GM19099 (cell line): ENCODE measurements around the gene ITFG1.

ENCODE experiments used
- POLR2A ChIP-seq: IDR thresholded peaks from 3 replicates; pipeline ENCODE4 v1.6.1; 2011; ENCODE audit warnings: low read depth; ENCODE audit not compliant: insufficient read length; ENCODE audit errors: extremely low read depth

The ITFG1 gene

DNA sequence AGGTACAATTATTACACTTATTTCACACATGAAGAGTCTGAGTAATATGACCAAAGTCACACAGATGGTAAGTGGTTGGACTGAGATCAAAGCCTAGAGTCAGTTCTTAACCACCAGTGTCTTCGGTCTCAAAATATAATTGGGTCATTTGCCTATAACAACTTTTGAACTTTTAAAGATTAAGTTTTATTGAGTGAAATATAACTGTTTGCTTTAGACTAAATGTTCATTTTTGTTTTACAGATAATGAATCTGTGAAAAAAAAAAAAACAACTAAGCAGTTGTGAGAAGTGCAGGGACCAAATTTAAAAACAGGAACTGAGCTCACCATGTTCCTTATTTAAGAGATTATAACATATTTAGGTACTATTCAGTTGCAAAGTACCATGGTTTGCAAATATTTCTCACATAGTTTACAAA, 150.1 kb downstream of the ITFG1 start:
- TF ChIP-seq POLR2A = no peak

DNA sequence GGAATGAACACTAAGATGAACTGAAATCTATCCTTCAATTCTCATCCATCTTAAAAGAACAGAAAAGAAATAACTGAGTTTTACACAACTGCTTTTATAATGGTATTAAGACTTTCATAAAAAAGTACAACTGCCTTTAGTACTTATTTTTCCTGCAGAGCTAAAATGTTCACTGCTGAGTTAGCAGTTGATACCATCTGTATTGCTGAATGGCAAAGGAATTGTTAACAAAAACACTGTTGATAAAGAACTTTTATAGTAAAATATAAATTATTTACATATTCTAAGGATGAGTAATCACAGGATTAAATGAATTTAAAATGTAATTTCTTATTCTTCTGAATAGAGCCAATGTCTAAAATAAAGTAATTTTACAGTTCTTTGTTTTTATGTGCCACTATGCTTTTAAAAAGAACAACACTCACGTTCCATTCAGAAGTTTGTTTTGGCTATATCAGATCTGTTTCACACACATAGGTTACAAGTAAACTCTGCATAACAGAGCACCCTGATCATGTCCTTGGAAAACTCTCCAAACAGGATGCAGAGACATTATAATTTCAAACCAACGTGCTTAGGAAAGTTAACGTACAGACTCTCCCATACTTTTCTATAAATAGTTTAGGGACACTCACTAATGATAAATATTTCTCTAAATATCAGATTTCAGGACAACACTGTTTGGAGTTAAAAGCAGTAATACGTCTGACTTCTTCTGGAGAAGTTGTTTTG, 151.1 kb downstream of the ITFG1 start:
- TF ChIP-seq POLR2A = no peak

DNA sequence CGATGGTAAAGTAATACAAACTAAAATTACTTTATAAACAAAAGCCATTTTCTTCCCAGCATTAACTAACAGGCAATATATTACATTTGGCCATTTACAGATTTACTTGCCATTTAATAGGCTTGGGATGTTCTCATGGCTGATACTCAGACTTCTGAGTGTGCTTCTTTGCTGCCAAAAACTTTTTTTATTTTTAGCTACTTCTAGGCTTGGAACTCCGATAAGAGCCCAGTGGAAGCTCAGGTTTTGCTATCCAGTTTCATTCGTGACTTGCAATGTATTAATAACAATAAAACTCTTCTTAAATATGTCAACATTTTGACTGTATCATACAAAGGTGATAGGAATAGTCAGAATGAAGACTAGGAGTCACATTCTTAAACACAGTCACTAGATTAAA, 152.3 kb downstream of the ITFG1 start:
- TF ChIP-seq POLR2A = no peak

DNA sequence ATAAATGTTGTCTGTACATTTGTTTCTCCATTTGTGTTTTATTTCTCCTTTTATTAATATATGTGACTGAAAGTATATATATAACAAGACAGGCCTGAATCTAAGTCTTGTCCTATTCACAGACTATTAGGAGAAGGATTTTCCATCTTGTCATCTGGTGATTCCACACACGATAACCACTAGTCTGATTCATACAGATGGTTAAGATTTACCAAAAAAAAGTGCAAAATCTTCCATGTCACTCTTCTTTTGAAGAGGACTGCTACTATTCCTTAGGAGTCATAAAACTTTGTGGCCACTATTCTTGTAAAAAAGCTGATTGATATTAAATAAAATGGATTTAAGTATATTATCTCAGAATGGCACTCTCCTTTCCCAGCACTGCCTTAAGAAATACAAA, 156.3 kb downstream of the ITFG1 start:
- TF ChIP-seq POLR2A = no peak

DNA sequence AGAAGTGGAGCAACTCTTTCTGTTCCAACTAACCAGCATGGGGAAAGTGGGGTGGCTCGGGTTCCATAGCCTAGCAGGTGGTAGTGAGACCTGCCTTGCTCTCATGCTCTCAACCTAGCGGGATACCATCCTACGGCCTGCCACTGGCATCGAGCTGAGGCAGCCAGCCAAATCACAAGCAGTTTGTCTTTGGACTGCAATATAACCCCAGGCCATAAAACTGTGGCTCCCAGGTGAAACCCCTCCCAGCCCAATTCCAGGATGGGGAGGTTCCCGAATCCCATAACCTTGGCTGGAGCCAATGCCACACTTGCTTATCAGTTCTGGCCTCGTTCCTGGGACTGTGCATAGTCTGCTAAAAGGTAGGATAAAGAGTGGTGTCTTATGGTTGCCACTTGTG, 161.3 kb downstream of the ITFG1 start:
- TF ChIP-seq POLR2A = no peak

DNA sequence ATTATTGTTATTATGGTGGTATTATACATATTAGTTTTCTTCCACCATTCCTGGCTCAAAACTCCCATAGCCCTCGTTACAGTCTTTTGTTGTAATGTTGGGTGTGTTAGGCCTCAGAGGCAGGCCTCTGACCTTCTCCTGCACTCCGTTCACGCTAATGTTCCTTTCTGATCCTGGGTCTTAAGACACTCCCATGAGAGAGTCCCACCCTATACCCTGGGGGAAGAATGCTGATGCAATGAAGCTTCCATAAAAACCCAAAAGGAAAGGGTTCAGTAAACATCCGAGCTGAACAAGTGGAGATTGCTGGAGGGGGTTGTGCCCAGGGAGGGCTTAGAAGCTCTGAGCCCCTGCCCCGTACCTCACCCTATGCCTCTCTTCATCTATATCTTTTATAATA, 175.9 kb downstream of the ITFG1 start:
- TF ChIP-seq POLR2A = no peak

DNA sequence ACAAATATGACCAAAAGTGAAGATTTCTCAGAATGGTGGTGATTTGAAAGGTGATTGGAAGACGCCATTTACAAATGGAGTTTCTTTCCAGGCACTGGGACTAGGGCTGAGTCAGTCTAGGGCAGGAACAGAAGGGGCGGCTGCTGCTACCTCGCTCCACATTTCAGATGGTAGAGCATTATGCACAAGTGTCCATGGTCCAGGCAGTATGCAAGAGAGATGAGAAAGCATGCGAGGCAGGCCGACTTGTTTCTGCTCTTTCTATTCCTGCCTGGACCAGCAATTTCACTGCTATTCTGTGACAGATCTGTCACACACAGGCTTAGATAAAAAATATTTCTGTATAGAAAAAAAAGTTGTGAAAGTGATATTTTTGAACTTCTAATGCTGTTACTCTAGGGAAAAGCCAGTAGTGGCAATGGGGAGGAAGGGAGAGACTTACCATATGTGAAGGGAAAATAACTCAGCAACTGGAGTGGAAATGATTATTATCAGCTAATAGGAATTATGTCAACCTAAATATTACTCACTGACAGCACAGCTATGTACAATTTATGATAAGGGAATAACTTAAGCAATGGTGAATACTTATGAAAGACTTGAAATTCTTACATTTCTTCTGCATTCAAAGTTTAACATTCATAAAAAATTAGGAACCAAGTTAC, 182.4 kb downstream of the ITFG1 start:
- no peak for TF ChIP-seq POLR2A

DNA sequence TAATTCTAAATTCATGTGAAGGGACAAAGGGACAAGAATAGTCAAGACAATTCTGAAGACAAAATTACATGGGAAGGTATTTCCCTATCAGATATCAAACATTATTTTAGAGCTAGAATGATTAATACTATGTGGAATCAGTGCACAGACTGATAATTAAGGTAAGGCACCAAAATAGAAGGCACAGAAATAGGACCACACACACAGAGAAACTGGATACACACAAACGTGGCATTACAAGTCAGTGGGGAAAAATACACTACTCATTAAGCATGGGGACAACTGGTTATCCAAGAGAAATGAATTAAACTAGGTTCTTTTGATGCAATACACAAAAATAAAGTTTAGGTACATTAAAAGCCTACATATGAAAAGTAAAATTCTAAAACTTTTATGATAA, 184.3 kb downstream of the ITFG1 start:
- TF ChIP-seq POLR2A = no peak

DNA sequence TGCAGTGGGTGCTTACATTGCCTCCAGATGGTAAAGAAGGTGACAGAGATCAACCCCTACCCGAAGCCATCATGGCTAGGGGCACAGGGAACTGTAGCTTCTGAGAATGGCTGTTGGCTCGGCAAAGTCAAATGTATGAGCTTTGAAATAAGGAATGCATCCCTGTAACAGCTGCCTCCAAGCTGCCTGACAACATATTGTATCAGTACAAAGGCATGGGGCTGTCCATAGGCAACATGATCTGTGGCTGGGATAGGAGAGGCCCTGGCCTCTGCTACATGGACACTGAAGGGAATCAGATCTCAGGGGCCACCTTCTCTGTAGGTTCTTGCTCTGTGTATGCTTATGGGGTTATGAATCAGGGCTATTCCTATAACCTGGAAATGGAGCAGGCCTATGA, 197.9 kb downstream of the ITFG1 start:
- TF ChIP-seq POLR2A = no peak

DNA sequence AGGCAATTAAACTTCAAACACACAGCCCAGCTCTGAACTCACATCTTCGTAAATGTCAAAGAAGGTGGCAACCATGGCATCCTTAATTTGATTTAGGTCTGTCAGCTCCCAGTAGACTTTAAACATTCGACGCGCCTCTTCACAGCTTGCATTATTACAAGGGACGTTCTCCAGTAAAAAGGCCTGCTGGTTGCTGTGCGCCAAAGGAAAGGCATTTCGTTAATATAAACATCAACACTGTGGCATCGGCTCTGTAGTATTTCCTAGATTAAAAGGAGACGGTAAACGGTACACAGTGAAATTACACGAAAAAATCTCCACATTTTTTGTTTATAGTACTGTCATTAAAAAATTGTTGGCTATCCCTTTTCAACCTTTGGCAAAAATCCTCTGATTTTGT, 200.4 kb downstream of the ITFG1 start:
- no peak for TF ChIP-seq POLR2A

DNA sequence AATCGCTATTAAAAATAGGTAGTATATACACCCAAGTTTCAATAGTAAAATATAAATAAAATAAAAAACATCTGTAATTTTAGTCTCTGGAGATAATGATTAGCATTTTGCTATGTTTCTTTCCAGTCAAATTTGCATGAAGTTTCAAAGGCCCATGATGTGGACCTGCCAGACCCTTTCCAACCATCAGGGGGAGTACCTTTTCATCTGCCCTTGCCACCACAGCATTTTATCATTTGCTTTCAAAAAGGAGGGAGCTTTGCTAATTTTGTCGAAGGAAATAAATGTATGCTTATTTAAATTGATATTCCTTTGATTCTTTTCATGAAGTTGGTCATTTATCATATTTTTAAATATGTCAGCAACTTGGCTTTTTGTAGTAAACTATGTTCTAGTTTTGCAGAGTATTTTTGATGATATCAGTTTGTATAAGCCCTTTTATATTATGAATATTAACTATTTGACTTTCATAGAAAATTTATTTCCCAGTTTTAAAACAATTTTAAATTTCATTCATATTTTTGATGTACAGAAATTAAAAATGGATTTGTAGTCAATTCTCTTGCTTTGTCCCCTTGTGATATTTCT, 201.9 kb downstream of the ITFG1 start:
- TF ChIP-seq POLR2A = no peak

DNA sequence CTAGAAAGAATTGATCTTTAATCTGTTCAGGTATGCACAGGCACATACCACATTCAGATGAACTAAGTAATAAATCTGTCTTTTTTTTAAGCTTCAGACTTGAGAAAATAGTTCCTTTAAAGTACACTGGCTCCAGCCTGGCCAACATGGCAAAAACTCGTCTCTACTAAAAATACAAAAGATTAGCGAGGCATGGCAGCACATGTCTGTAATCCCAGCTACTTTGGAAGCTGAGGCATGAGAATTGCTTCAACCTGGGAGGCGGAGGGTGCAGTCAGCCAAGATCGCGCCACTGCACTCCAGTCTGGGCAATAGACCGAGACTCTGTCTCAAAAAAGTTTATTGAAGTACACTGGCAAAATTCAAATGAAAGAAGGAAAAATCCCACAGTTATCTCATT, 206.1 kb downstream of the ITFG1 start:
- no peak for TF ChIP-seq POLR2A

DNA sequence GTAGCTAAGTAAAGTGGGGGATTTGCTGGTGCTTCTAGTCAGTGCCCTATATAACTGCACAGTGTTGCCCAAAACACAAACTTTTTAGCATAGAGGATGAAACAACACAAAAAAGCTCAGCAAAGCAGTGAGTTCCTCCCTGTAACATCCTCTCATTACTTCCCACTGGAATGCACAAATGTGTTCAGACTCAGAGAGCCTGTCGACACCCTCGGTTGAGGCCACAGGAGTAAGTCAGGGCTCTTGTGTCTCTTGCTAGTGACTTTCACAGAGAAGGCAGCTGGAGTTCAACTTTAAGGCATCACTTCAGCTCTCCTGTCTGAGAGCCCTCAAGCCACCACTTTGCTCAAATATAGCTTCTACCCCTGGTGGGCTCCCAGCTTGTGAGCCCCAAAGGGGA, 209.9 kb downstream of the ITFG1 start:
- TF ChIP-seq POLR2A = no peak

DNA sequence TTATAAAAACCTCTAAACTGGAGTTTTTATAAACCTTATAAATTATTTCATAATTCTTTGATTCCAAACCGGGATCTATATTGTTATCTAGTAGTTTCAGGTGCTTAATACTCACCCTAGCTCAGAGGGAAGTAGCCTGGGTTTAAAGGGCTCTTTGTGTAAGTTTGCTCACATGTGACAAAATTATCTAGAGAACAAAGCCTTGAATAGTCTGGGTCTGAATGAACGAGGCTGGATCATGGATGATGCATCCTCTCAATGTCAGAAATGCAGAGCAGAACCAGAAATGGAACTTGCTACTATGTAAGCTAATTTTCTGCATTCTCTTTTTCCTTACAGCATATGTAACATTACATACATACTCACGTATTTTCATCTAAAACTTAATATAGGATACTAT, 213.2 kb downstream of the ITFG1 start:
- TF ChIP-seq POLR2A = no peak

DNA sequence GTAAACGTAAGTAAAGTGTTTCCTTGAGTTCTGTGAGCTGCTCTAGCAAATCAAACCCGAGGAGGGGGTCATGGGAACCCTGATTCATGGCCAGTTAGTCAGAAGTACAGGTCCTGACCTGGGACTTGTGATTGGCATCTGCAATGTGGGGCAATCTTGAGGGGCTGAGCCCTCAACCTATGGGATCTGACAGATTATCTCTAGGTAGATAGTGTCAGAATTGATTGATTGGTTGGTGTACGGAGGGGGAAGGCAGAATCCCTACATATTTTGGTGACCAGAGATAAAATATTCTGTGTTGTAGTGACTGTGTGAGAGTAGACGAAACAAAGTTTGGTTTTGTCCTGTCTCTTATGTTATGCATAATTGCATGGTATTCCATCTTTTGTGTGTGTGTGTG, 216.7 kb downstream of the ITFG1 start:
- TF ChIP-seq POLR2A = no peak

DNA sequence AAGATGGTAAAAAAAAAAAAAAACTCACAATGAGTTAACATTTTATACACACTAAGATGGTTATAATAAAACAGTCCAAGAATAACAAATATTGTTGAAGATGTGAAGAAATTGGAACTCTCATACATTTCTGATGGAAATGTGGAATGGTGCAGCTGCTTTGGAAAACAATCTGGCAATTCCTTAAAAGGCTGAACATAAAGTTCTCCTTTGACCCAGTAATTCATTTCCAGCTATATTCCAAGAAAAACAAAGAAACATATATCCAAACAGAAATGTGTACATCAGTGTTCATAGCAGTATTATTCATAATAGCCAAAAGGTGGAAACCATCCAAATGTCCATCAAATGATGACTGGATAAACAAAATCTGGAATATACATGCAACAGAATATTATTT, 219.8 kb downstream of the ITFG1 start:
- no peak for TF ChIP-seq POLR2A

DNA sequence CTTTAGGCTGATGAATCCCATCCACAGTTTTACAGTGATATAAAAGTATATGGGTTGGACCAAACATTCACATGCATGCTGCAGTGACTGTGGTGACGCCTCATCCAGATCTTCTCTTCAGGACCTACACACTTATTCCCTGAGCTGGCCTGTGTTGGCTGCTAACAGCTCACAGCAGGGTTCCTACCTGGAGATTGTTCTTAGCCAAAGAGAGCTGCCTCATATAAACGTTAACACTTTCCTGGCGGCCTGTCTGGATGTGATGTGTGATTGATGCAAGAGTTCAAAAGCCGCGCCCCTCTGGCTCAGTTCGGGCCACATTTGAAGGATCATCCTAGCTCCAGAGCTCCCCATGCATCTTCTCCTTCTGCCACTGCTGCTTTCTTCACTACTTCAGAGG, 224.1 kb downstream of the ITFG1 start:
- TF ChIP-seq POLR2A = no peak

DNA sequence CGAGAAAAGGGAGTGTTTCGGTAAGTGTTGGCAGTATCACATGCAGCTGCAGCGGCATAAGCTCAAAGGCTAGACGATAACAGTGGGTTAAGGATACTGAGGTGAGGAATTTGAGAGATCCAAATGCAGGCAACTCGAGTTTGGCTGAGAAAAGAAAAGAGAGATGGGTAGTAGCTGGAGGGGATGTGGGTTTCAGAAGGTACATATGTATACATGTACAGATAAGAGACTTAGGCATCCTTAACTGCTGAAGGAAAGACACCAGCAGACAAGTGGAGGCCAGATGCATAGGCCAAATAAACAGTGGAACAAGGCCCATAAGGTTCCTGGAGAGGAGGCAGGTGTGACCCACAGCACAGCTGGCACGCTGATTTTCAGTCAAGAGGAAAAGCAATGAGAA, 230.6 kb downstream of the ITFG1 start:
- TF ChIP-seq POLR2A = no peak
